HS-27A (cell line): ENCODE results near the gene GIT2.
"Not testable (repeated sequence)": the region's sequence is repeated elsewhere in the genome, so short reads cannot be mapped to it uniquely, and the experiment has no call there.

Experiments
- DNase-seq: peaks from one replicate; pipeline ENCODE4 v3.0.0-alpha.2; 2012; ENCODE audit warnings: low read depth, missing footprints

Gene GIT2

GRCh38 chr12:109995686-109996482 lies at the start of gene GIT2:
GIT2 (minus strand) TSS chr12:109996368; CDS start chr12:109996224, 144 bp downstream.
- peak; percentile 76 for DNase-seq

- DNase-seq: no peak
These were observed 46.1 kb upstream of the GIT2 start for GRCh38 chr12:110042264-110042663.

- peak; percentile 80 for DNase-seq
These were observed 43.1 kb upstream of the GIT2 start for GRCh38 chr12:110039085-110039807.

GRCh38 chr12:110038741-110039084 lies 42.5 kb upstream of the GIT2 start:
- no peak for DNase-seq

GRCh38 chr12:110037315-110037714 lies 41.1 kb upstream of the GIT2 start:
- DNase-seq: no peak

- no peak for DNase-seq
These were observed 39.5 kb upstream of the GIT2 start for GRCh38 chr12:110035534-110036104.

GRCh38 chr12:110033888-110034287 lies 37.7 kb upstream of the GIT2 start:
- no peak for DNase-seq

- DNase-seq: no peak
These were observed 33.2 kb upstream of the GIT2 start for GRCh38 chr12:110029290-110029815.

- no peak for DNase-seq
These were observed 32.2 kb upstream of the GIT2 start for GRCh38 chr12:110028323-110028722.

GRCh38 chr12:110024051-110024450 lies 27.9 kb upstream of the GIT2 start:
- DNase-seq: no peak

GRCh38 chr12:110023059-110023980 lies 27.2 kb upstream of the GIT2 start:
- no peak for DNase-seq

GRCh38 chr12:110020956-110021355 lies 24.8 kb upstream of the GIT2 start:
- DNase-seq: no peak

- DNase-seq: no peak
These were observed 19.0 kb upstream of the GIT2 start for GRCh38 chr12:110015132-110015531.

- DNase-seq: no peak
These were observed 16.5 kb upstream of the GIT2 start for GRCh38 chr12:110012659-110013058.

- DNase-seq: no peak
These were observed 16.0 kb upstream of the GIT2 start for GRCh38 chr12:110012137-110012536.

GRCh38 chr12:110010853-110011723 lies 14.9 kb upstream of the GIT2 start:
- no peak for DNase-seq

GRCh38 chr12:110008681-110009398 lies 12.7 kb upstream of the GIT2 start:
- DNase-seq: not testable (repeated sequence)

GRCh38 chr12:110007881-110008280 lies 11.7 kb upstream of the GIT2 start:
- DNase-seq: no peak

GRCh38 chr12:110006115-110006514 lies 9.9 kb upstream of the GIT2 start:
- DNase-seq: no peak

GRCh38 chr12:110005319-110005973 lies 9.3 kb upstream of the GIT2 start:
- DNase-seq: no peak
